NCI-H345 (cell line): Measurements from ENCODE around the gene AMZ1.

Experiments
- DNase-seq: peaks from one replicate; lab custom pipeline; 2025; lab: John Stamatoyannopoulos, UW

The AMZ1 gene

GRCh38 chr7:2651847-2652735 is 35.9 kb upstream of the AMZ1 start:
- no peak for DNase-seq

- DNase-seq: no peak
These were observed 35.3 kb upstream of the AMZ1 start for GRCh38 chr7:2652736-2653060.

- peak; percentile 39 for DNase-seq
These were observed 33.9 kb upstream of the AMZ1 start for GRCh38 chr7:2654059-2654458.

- DNase-seq: no peak
These were observed 32.0 kb upstream of the AMZ1 start for GRCh38 chr7:2655870-2656614.

- DNase-seq: no peak
These were observed 30.8 kb upstream of the AMZ1 start for GRCh38 chr7:2657208-2657607.

GRCh38 chr7:2657920-2658671 is 29.9 kb upstream of the AMZ1 start:
- DNase-seq: no peak

- no peak for DNase-seq
These were observed 29.1 kb upstream of the AMZ1 start for GRCh38 chr7:2658941-2659340.

- no peak for DNase-seq
These were observed 28.2 kb upstream of the AMZ1 start for GRCh38 chr7:2659556-2660358.

- no peak for DNase-seq
These were observed 27.5 kb upstream of the AMZ1 start for GRCh38 chr7:2660359-2661095.

- DNase-seq: no peak
These were observed 26.9 kb upstream of the AMZ1 start for GRCh38 chr7:2661096-2661449.

- DNase-seq: no peak
These were observed 26.3 kb upstream of the AMZ1 start for GRCh38 chr7:2661602-2662272.

GRCh38 chr7:2662273-2663120 is 25.5 kb upstream of the AMZ1 start:
- DNase-seq: no peak

- DNase-seq: no peak
These were observed 24.7 kb upstream of the AMZ1 start for GRCh38 chr7:2663121-2663886.

- DNase-seq: no peak
These were observed 24.0 kb upstream of the AMZ1 start for GRCh38 chr7:2663960-2664359.

GRCh38 chr7:2665359-2665791 is 22.6 kb upstream of the AMZ1 start:
- DNase-seq: peak; percentile 31

GRCh38 chr7:2666155-2666554 is 21.8 kb upstream of the AMZ1 start:
- DNase-seq: no peak

GRCh38 chr7:2666588-2667250 is 21.3 kb upstream of the AMZ1 start:
- no peak for DNase-seq

- DNase-seq: no peak
These were observed 20.2 kb upstream of the AMZ1 start for GRCh38 chr7:2667843-2668242.
